GM12878 (cell line): ENCODE measurements around the gene NFKBIZ. TPM values are rescaled to one million over a fixed set of nuclear protein-coding genes. Genes with fewer than 3 reads are reported as not detected.

Experiments used
- ATAC-seq: fragments of 200-7000 bp; cut with Tn5 transposase; 3 replicates; pipeline ENCODE4 v1.9.1; 2020; ENCODE audit warnings: mild to moderate bottlenecking, moderate library complexity
- BruUV-seq: library from RNA; stranded (reverse); fragments of 400-500 nt; replicated peaks from 2 replicates; lab custom pipeline; 2021; lab: Mats Ljungman, UMichigan
- CTCF ChIA-PET: fragments of 300-600 bp; sonication (Branson Sonifier 250); formaldehyde crosslinking; extraction: SDS; loops from one replicate; lab custom pipeline; 2021; ENCODE audit warnings: inconsistent platforms; lab: Yijun Ruan, JAX
- POLR2A ChIA-PET: fragments of 350-600 bp; formaldehyde crosslinking; extraction: SDS; loops from one replicate; lab custom pipeline; 2021; ENCODE audit warnings: inconsistent platforms; lab: Charles Lee
- RAD21 ChIA-PET: fragments of 300-600 bp; sonication (Branson Sonifier 250); formaldehyde crosslinking; loops from one replicate; lab custom pipeline; 2023; ENCODE audit warnings: antibody characterized with exemption; ENCODE audit not compliant: unreplicated experiment; lab: Charles Lee
- SMC1A ChIA-PET: fragments of 300-600 bp; sonication (Branson Sonifier 250); formaldehyde crosslinking; loops from one replicate; lab custom pipeline; 2023; ENCODE audit not compliant: unreplicated experiment, uncharacterized antibody; lab: Charles Lee
- DNase-seq: peaks from one replicate; pipeline ENCODE4 v3.0.0-alpha.2; 2011; ENCODE audit warnings: low read depth, low spot score
- FAIRE-seq: peaks from 3 replicates; lab custom pipeline; 2011; peaks lifted over from hg19 to GRCh38; lab: Jason Lieb, UNC
- H2AFZ ChIP-seq: 2 replicates; pipeline ENCODE4 v1.6.0; 2011; ENCODE audit warnings: low read depth, low read length, control low read depth; ENCODE audit not compliant: control insufficient read depth
- H3K27ac ChIP-seq: 2 replicates; pipeline ENCODE4 v1.5.1; 2011; ENCODE audit warnings: control low read depth; ENCODE audit not compliant: control insufficient read depth, insufficient read depth
- H3K27me3 ChIP-seq, 2 experiments: replicated peaks in 1 of 2; 2 replicates each; pipeline versions ENCODE4 v1.6.0 to v1.6.1; 2011; ENCODE audit warnings: low read length in 1 of 2; ENCODE audit not compliant: control insufficient read depth in 2 of 2, insufficient read depth in 2 of 2
- H3K36me3 ChIP-seq, 2 experiments: 2 replicates each; pipeline ENCODE4 v1.5.1; 2011; ENCODE audit warnings: low read length in 1 of 2; ENCODE audit not compliant: control insufficient read depth in 2 of 2, insufficient read depth in 2 of 2
- H3K4me1 ChIP-seq: 2 replicates; pipeline ENCODE4 v1.6.1; 2011; ENCODE audit warnings: mild to moderate bottlenecking, low read length, moderate library complexity, mixed read lengths; ENCODE audit not compliant: control insufficient read depth, insufficient read depth
- H3K4me2 ChIP-seq: 2 replicates; pipeline ENCODE4 v1.6.0; 2011; ENCODE audit warnings: control low read depth; ENCODE audit not compliant: control insufficient read depth, insufficient read depth
- H3K4me3 ChIP-seq: fragments of 200-600 bp; sonication (generic); 2 replicates; pipeline ENCODE4 v1.5.1; 2016
- H3K79me2 ChIP-seq: 2 replicates; pipeline ENCODE4 v1.6.0; 2011; ENCODE audit warnings: low read length; ENCODE audit not compliant: control insufficient read depth, insufficient read depth
- H3K9ac ChIP-seq: 2 replicates; pipeline ENCODE4 v1.8.0; 2011; ENCODE audit warnings: low read length, control low read depth, mixed read lengths; ENCODE audit not compliant: control insufficient read depth, insufficient read depth
- H3K9me3 ChIP-seq: replicated peaks from 3 replicates; pipeline ENCODE4 v1.5.1; 2011; ENCODE audit warnings: mild to moderate bottlenecking, low read length; ENCODE audit not compliant: control insufficient read depth, insufficient read depth
- H4K20me1 ChIP-seq: 2 replicates; pipeline ENCODE4 v1.6.0; 2011; ENCODE audit not compliant: control insufficient read depth, insufficient read depth
- ATF3 ChIP-seq: IDR thresholded peaks from 2 replicates; pipeline ENCODE4 v1.6.1; 2011; ENCODE audit warnings: low read depth, mild to moderate bottlenecking, low read length, moderate library complexity, borderline replicate concordance; ENCODE audit errors: extremely low read depth
- HDAC6 ChIP-seq: fragments of 200-600 bp; sonication (generic); IDR thresholded peaks from one replicate; pipeline ENCODE4 v1.8.0; 2017; ENCODE audit warnings: antibody characterized with exemption; ENCODE audit not compliant: unreplicated experiment
- RCOR1 ChIP-seq: conservative IDR thresholded peaks from 2 replicates; pipeline ENCODE4 v1.6.1; 2012; ENCODE audit warnings: low read depth, low read length, improper control_type of control experiment
- SMARCA5 ChIP-seq: fragments of 450-650 bp; IDR thresholded peaks from 2 replicates; pipeline ENCODE4 v1.6.1; 2017; ENCODE audit warnings: mild to moderate bottlenecking
- TAF1 ChIP-seq: IDR thresholded peaks from 2 replicates; pipeline ENCODE4 v1.6.1; 2011; ENCODE audit warnings: mild to moderate bottlenecking, low read depth, low read length, borderline replicate concordance
- ZBED1 ChIP-seq: IDR thresholded peaks from 2 replicates; pipeline ENCODE4 v1.6.1; 2016; ENCODE audit warnings: borderline replicate concordance
- ZNF24 ChIP-seq: fragments of 450-650 bp; IDR thresholded peaks from 2 replicates; pipeline ENCODE4 v1.6.1; 2017; ENCODE audit warnings: antibody characterized with exemption, mild to moderate bottlenecking
- ZNF384 ChIP-seq: IDR thresholded peaks from 2 replicates; pipeline ENCODE4 v1.6.1; 2012; ENCODE audit warnings: low read depth, mild to moderate bottlenecking, low read length, improper control_type of control experiment, borderline replicate concordance
- WGBS: methylation state at CpG from one replicate; pipeline ENCODE4 v1.1.6; 2016; ENCODE audit warnings: low lambda C conversion rate; ENCODE audit not compliant: insufficient replicate concordance, insufficient coverage; ENCODE audit errors: missing lambda C conversion rate; 5-methylcytosine and 5-hydroxymethylcytosine counted together
- in situ Hi-C: fragments of 300-500 bp; cut with MboI; formaldehyde crosslinking; loops from 9 replicates; pipeline ENCODE4 v1.14.3; 2018; ENCODE audit warnings: mixed read lengths
- intact Hi-C: fragments of 100-400 bp; cut with micrococcal nuclease; formaldehyde crosslinking; loops from one replicate; pipeline ENCODE4 v1.14.2; 2022; ENCODE audit not compliant: unreplicated experiment
- polyA plus RNA-seq, 11 experiments: library from polyadenylated mRNA; depleted of rRNA in 4 of 11; unstranded in 6 of 11; stranded (reverse) in 5 of 11; fragments of >200 nt; fragmentation: Nextera tagmentation in 4 of 11; fragmentation: Illumina TruSeq in 1 of 11; extraction: Ambion mirVana in 4 of 11; extraction: Trizol in 1 of 11; gene quantifications; 1 replicate in 1 of 11; 2 replicates in 10 of 11; pipeline versions ENCODE4 v1.2.1 to v1.2.3, GENCODE V29; 2011 to 2016; ENCODE audit warnings: inconsistent platforms in 2 of 11, missing spikeins in 2 of 11, low read depth in 1 of 11
- total RNA-seq, 4 experiments: library from RNA; depleted of rRNA in 3 of 4; stranded (reverse); fragments of >200 nt in 3 of 4; fragmentation: Illumina TruSeq in 1 of 4; extraction: Trizol in 1 of 4; gene quantifications; 2 replicates each; pipeline versions ENCODE4 v1.2.1 to v1.2.3, GENCODE V29; 2013 to 2021

Gene NFKBIZ
- total and polyA plus RNA-seq, 10 of the 15 experiments (the other 5 are each of a cell fraction or from before 2014, with no cell fraction given): 6.3 to 53.8 (median 17.3) TPM

GRCh38 chr3:101892648-101893047 is 43.3 kb downstream of the NFKBIZ start (continued):
- TF ChIP-seq TAF1: no peak
- TF ChIP-seq ZBED1: no peak
- no peak for TF ChIP-seq ZNF384
- no peak for TF ChIP-seq RCOR1
- no peak for TF ChIP-seq SMARCA5
- TF ChIP-seq ZNF24: no peak

GRCh38 chr3:101896083-101896757 is 46.9 kb downstream of the NFKBIZ start:
- WGBS: 100% methylated on average over 2 of the region's 2 CpGs
- Histone ChIP-seq H3K4me2 (no peak overlapping the region), H3K4me3 (no peak overlapping the region), H3K9ac (no peak overlapping the region), H4K20me1 (no peaks in the 10 kb centered on the region), H3K27me3 (no peaks in the 10 kb centered on the region), H3K36me3 (no peaks in the 10 kb centered on the region), H3K27ac (no peak overlapping the region), H2AFZ (no peak overlapping the region), H3K79me2 (no peaks in the 10 kb centered on the region), H3K9me3 (peaks cover 8% of the 10 kb centered on the region), H3K4me1 (peaks cover 18% of the 10 kb centered on the region)
- DNase-seq: no peak
- ChIA-PET RAD21 (interaction anchor here (1.3 to 1.7 kb wide), 2 partner anchors 14 to 40 kb away, joined by 3 to 6 read pairs; no protein-coding TSS in a partner anchor), CTCF (interaction anchor here (0.7 to 1.7 kb wide), 5 partner anchors 16 to 823 kb away, joined by 3 to 6 read pairs (median 4); no protein-coding TSS in a partner anchor), POLR2A (interaction anchor here (0.9 kb wide), 1 partner anchor 13 kb away, joined by 3 read pairs; no protein-coding TSS in a partner anchor), SMC1A (interaction anchor here (0.6 to 1.7 kb wide), 7 partner anchors 19 to 329 kb away, joined by 3 to 6 read pairs (median 3); no protein-coding TSS in a partner anchor)
- no peak for ATAC-seq
- intact Hi-C loops: no loop called here
- no peak for TF ChIP-seq ATF3
- no peak for TF ChIP-seq HDAC6
- BruUV-seq: no TSS peak
- no peak for FAIRE-seq
- in situ Hi-C loops: no loop called here
